Activated CD4-positive, CD25-positive, alpha-beta regulatory T cell treated with anti-CD3 and anti-CD28 coated beads, Interleukin-2, amount 50 U/mL, for 24 hours (primary cell): ENCODE data around the gene LARGE2.

Experiments
- ATAC-seq, 2 donors: fragments of 150-1000 bp; cut with Tn5 transposase; one replicate each; pipeline ENCODE4 v1.10.0; 2021; ENCODE audit warnings: mild to moderate bottlenecking in 1 of 2, moderate library complexity in 1 of 2

Gene LARGE2

GRCh38 chr11:45917286-45917622 is 5.2 kb upstream of the LARGE2 start:
- no peak for ATAC-seq

GRCh38 chr11:45917623-45918330 is 4.7 kb upstream of the LARGE2 start, which contains the start of gene PEX16:
TSS of gene PEX16 (minus strand) at chr11:45917877. CDS start at chr11:45917811, 66 bp downstream.
- ATAC-seq: peak; percentile 94 to 95

GRCh38 chr11:45918331-45918941 is 4.0 kb upstream of the LARGE2 start:
- peak; percentile 11 to 29 for ATAC-seq

GRCh38 chr11:45918962-45919675 is 3.3 kb upstream of the LARGE2 start:
- no peak for ATAC-seq

- no peak for ATAC-seq
These were observed 2.5 kb upstream of the LARGE2 start for GRCh38 chr11:45919806-45920530.

- no peak for ATAC-seq
These were observed 1.7 kb upstream of the LARGE2 start for GRCh38 chr11:45920531-45921477.

- no peak for ATAC-seq
These were observed 663 bp upstream of the LARGE2 start for GRCh38 chr11:45921561-45922424.

GRCh38 chr11:45924036-45924915 is 1.8 kb downstream of the LARGE2 start:
- ATAC-seq: no peak

- ATAC-seq: no peak
These were observed 2.5 kb downstream of the LARGE2 start for GRCh38 chr11:45924927-45925326.

- ATAC-seq: no peak
These were observed 3.1 kb downstream of the LARGE2 start for GRCh38 chr11:45925550-45925949.

GRCh38 chr11:45926001-45926401 is 3.5 kb downstream of the LARGE2 start:
- ATAC-seq: no peak

- ATAC-seq: no peak
These were observed 4.3 kb downstream of the LARGE2 start for GRCh38 chr11:45926536-45927331.

GRCh38 chr11:45927332-45927683 is 4.9 kb downstream of the LARGE2 start:
- no peak for ATAC-seq

- ATAC-seq: no peak
These were observed 5.4 kb downstream of the LARGE2 start for GRCh38 chr11:45927684-45928413.

GRCh38 chr11:45928535-45929215 is 6.2 kb downstream of the LARGE2 start:
- no peak for ATAC-seq

- peak; percentile 12 to 25 for ATAC-seq
These were observed 7.1 kb downstream of the LARGE2 start for GRCh38 chr11:45929486-45930030.

GRCh38 chr11:45930031-45930794 is 7.8 kb downstream of the LARGE2 start:
- peak; percentile 63 to 69 for ATAC-seq
